MM.1S (cell line): Measurements from ENCODE around the gene ANKMY1.

ENCODE experiments used
- CTCF ChIP-seq: fragments of 300-600 bp; sonication (generic); IDR thresholded peaks from 2 replicates; pipeline ENCODE4 v1.5.1; 2016; ENCODE audit warnings: antibody characterized with exemption, low read length, mixed read lengths
- EZH2phosphoT487 ChIP-seq: fragments of 300-600 bp; sonication (generic); IDR thresholded peaks from 2 replicates; pipeline ENCODE4 v1.6.1; 2018; ENCODE audit warnings: antibody characterized with exemption, low read length

- TF ChIP-seq EZH2phosphoT487 = no peak
- no peak for TF ChIP-seq CTCF
These were observed 45.7 kb downstream of the ANKMY1 start for GRCh38 chr2:240512109-240512485.
